OCI-LY1 (cell line): ENCODE measurements around the gene OPTC.

Experiments
- H2AFZ ChIP-seq: fragments of 200-600 bp; sonication (generic), shearing (Covaris generic); 2 replicates; pipeline ENCODE4 v1.6.0; 2014; ENCODE audit warnings: antibody characterized with exemption, mild to moderate bottlenecking, low read length
- H3F3A ChIP-seq: fragments of 200-600 bp; sonication (generic), shearing (Covaris generic); 2 replicates; pipeline ENCODE4 v1.6.0; 2014; ENCODE audit warnings: mild to moderate bottlenecking, antibody characterized with exemption, low read length, moderate library complexity; ENCODE audit not compliant: insufficient read depth
- H3K27ac ChIP-seq: fragments of 200-600 bp; sonication (generic); 2 replicates; pipeline ENCODE4 v1.5.1; 2014; ENCODE audit warnings: low read length, mixed run types, mild to moderate bottlenecking, low read depth; ENCODE audit not compliant: poor library complexity, severe bottlenecking
- H3K27me3 ChIP-seq: fragments of 200-600 bp; sonication (generic); 2 replicates; pipeline ENCODE4 v1.6.0; 2014; ENCODE audit warnings: antibody characterized with exemption, mild to moderate bottlenecking, low read length, moderate library complexity; ENCODE audit not compliant: insufficient read depth
- H3K36me3 ChIP-seq: fragments of 200-600 bp; sonication (generic); 2 replicates; pipeline ENCODE4 v1.6.1; 2014; ENCODE audit warnings: mild to moderate bottlenecking, antibody characterized with exemption, low read length, moderate library complexity, mixed read lengths; ENCODE audit not compliant: insufficient read depth
- H3K4me1 ChIP-seq: fragments of 200-600 bp; sonication (generic); 2 replicates; pipeline ENCODE4 v1.5.1; 2014; ENCODE audit warnings: mild to moderate bottlenecking, low read length, moderate library complexity; ENCODE audit not compliant: insufficient read depth, severe bottlenecking
- H3K4me2 ChIP-seq: fragments of 200-600 bp; sonication (generic), shearing (Covaris generic); 2 replicates; pipeline ENCODE4 v1.6.1; 2014; ENCODE audit warnings: low read length
- H3K4me3 ChIP-seq: fragments of 200-600 bp; sonication (generic); 2 replicates; pipeline ENCODE4 v1.5.1; 2014; ENCODE audit warnings: low read length, low read depth, mild to moderate bottlenecking, mixed read lengths; ENCODE audit not compliant: poor library complexity, severe bottlenecking
- H3K79me2 ChIP-seq: fragments of 200-600 bp; shearing (Covaris generic); 2 replicates; pipeline ENCODE4 v1.6.1; 2016; ENCODE audit warnings: mixed run types, low read length, mixed read lengths; ENCODE audit not compliant: insufficient read depth
- H3K9ac ChIP-seq: fragments of 200-600 bp; sonication (generic), shearing (Covaris generic); 2 replicates; pipeline ENCODE4 v1.6.1; 2014; ENCODE audit warnings: mild to moderate bottlenecking, low read length, mixed read lengths
- H3K9me2 ChIP-seq: fragments of 200-600 bp; sonication (generic), shearing (Covaris generic); 2 replicates; pipeline ENCODE4 v1.6.1; 2014; ENCODE audit warnings: low read depth, mild to moderate bottlenecking, low read length, mixed read lengths
- H3K9me3 ChIP-seq: fragments of 200-600 bp; shearing (Covaris generic); 2 replicates; pipeline ENCODE4 v1.6.1; 2014; ENCODE audit warnings: low read length, mixed read lengths
- H4K20me1 ChIP-seq: fragments of 200-600 bp; sonication (generic), shearing (Covaris generic); 2 replicates; pipeline ENCODE4 v1.6.0; 2016; ENCODE audit warnings: mild to moderate bottlenecking, low read length; ENCODE audit not compliant: insufficient read depth
- CTCF ChIP-seq: fragments of 200-600 bp; sonication (generic), shearing (Covaris generic); IDR thresholded peaks from 2 replicates; pipeline ENCODE4 v1.5.1; 2017; ENCODE audit warnings: mild to moderate bottlenecking, antibody characterized with exemption, low read length, moderate library complexity, mixed read lengths
- EZH2 ChIP-seq: fragments of 200-600 bp; sonication (generic), shearing (Covaris generic); IDR thresholded peaks from 2 replicates; pipeline ENCODE4 v1.8.0; 2017; ENCODE audit warnings: borderline replicate concordance, mixed run types, mild to moderate bottlenecking, antibody characterized with exemption, low read length, moderate library complexity, mixed read lengths

Gene OPTC

GRCh38 chr1:203500279-203500678 is 6.3 kb downstream of the OPTC start:
- Histone ChIP-seq H3K36me3 (no peaks in the 10 kb centered on the region), H2AFZ (no peak overlapping the region), H4K20me1 (no peaks in the 10 kb centered on the region), H3K27me3 (no peaks in the 10 kb centered on the region), H3K4me3 (no peak overlapping the region), H3K9me3 (no peaks in the 10 kb centered on the region), H3K9ac (no peak overlapping the region), H3F3A (no peaks in the 10 kb centered on the region), H3K27ac (no peak overlapping the region), H3K9me2 (no peaks in the 10 kb centered on the region), H3K79me2 (no peaks in the 10 kb centered on the region), H3K4me1 (no peaks in the 10 kb centered on the region), H3K4me2 (no peak overlapping the region)
- no peak for TF ChIP-seq CTCF
- TF ChIP-seq EZH2 = no peak

- Histone ChIP-seq H4K20me1 (no peaks in the 10 kb centered on the region), H3K9ac (no peak overlapping the region), H3K9me3 (no peaks in the 10 kb centered on the region), H3F3A (no peaks in the 10 kb centered on the region), H2AFZ (no peak overlapping the region), H3K4me1 (no peaks in the 10 kb centered on the region), H3K36me3 (no peaks in the 10 kb centered on the region), H3K27ac (no peak overlapping the region), H3K79me2 (no peaks in the 10 kb centered on the region), H3K27me3 (no peaks in the 10 kb centered on the region), H3K9me2 (no peaks in the 10 kb centered on the region), H3K4me2 (no peak overlapping the region), H3K4me3 (no peak overlapping the region)
- TF ChIP-seq EZH2 (no peak), CTCF (no peak)
Observed at GRCh38 chr1:203503836-203504235, 9.9 kb downstream of the OPTC start.

DNA sequence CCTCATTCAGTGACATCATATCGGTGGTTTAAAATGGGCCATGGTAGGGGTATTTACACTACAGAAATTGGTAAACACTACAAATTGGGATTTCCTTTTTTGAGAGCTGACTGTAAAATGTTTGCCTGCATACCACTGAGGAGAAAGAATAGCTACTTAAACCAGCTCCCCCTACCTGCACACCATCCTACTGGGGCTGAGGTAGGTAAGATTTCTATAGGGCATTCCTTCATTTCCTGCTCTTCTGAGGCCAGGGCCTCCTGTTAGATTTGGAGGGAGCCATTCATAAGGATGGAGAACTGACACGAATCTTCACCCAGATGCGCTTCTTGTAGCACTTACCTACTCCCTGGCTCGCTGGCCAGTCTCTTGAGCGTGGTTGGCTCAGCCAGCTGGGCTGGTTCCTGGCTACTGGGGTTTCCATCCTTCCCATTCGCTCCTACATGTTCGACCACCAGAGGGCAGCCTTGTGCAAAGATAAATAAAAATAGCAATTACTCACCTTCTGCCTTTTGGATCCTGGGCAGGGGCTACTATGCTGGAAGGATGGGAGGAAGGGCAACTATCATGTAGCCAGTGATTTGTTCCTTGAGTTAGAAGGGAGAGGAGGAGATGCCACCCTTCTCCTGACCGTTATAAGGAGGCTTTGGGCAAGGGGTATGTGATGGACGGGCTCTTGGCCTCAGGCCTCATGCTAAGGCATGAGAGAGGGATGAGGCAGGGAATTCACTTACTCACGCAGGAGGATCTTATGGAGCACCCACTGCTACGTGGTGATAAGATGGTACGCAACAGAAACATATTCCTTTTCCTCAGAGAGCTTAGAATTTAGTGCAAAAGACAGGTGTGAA is 10.7 kb downstream of the OPTC start:
- Histone ChIP-seq H3K36me3 (no peaks in the 10 kb centered on the region), H3F3A (no peaks in the 10 kb centered on the region), H3K9me2 (no peaks in the 10 kb centered on the region), H3K4me1 (no peaks in the 10 kb centered on the region), H3K4me3 (no peak overlapping the region), H3K79me2 (no peaks in the 10 kb centered on the region), H4K20me1 (no peaks in the 10 kb centered on the region), H3K9ac (no peak overlapping the region), H3K27ac (no peak overlapping the region), H2AFZ (no peak overlapping the region), H3K4me2 (no peak overlapping the region), H3K9me3 (no peaks in the 10 kb centered on the region), H3K27me3 (no peaks in the 10 kb centered on the region)
- TF ChIP-seq CTCF (peak; percentile 91), EZH2 (no peak)
